HG03060 (cell line): ENCODE results near the gene SPSB1.

ENCODE experiments used
- ATAC-seq: cut with Tn5 transposase; IDR thresholded peaks from one replicate; pipeline ENCODE4 v1.9.1; 2021; ENCODE audit warnings: low read depth, moderate number of reproducible peaks; ENCODE audit not compliant: unreplicated experiment

The SPSB1 gene

GRCh38 chr1:9413071-9413876 lies 120.6 kb downstream of the SPSB1 start:
- peak; percentile 32 for ATAC-seq

- no peak for ATAC-seq
Measured at GRCh38 chr1:9413877-9414213, 121.2 kb downstream of the SPSB1 start.

GRCh38 chr1:9416506-9416905 lies 123.8 kb downstream of the SPSB1 start:
- no peak for ATAC-seq

DNA sequence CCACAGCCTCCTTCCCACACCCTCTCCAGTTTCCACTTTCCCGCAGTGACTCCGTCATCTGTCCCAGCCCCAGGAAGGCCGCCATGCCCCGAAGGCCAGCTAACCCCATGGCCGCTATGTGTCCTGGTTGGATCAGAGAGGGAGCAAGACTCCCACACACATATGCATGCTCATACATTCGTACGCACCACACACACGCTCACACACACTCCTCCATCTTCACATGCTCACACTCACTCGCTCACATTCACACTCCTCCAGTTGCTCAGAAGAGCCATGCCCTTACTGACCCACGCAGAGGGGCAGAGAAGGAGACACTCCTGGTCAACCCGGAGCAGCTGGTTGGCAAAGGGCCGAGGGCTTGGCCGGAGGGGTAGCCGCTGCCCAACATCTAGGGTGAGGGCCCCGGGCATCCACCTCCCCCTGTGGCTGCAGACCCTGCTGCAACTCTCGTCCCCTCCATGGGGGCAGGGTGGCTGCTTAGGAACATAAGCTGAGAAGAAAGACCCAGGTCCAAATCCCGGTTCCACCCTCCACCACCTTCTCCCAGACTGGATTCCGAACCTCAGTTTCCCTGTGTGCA lies 124.3 kb downstream of the SPSB1 start:
- ATAC-seq = no peak

GRCh38 chr1:9417695-9418094 lies 125.0 kb downstream of the SPSB1 start:
- ATAC-seq = no peak

GRCh38 chr1:9418851-9419250 lies 126.2 kb downstream of the SPSB1 start:
- ATAC-seq = no peak
